Renal cortex interstitium (tissue), 11 donors: ENCODE results near the gene ETF1. TPM values are rescaled to one million over a fixed set of nuclear protein-coding genes. Genes with fewer than 3 reads are reported as not detected.
A peak's percentile ranks its signal among the peaks of the same experiment; 100 is the strongest.
"Not testable (repeated sequence)": the region's sequence is repeated elsewhere in the genome, so short reads cannot be mapped to it uniquely, and the experiment has no call there.

ENCODE experiments used
- DNase-seq, 11 donors: peaks; one replicate each; pipeline ENCODE4 v3.0.0-alpha.2; 2013; ENCODE audit warnings: low read depth in 9 of 11, low spot score in 4 of 11; ENCODE audit errors: extremely low read depth in 1 of 11
- polyA plus RNA-seq, 3 donors: library from polyadenylated mRNA; unstranded; fragments of 120-200 nt; gene quantifications; one replicate each; pipeline ENCODE4 v1.2.1, GENCODE V29; 2013; ENCODE audit not compliant: insufficient read length in 3 of 3

The ETF1 gene
- polyA plus RNA-seq, 3 donors, result 73.9 to 83.7 (median 77.1) TPM

GRCh38 chr5:138503487-138504270, 39.4 kb downstream of the ETF1 start:
- peak in 9 of 11 donors; percentile 38 to 68 (median 51) for DNase-seq

GRCh38 chr5:138502521-138502920, 40.5 kb downstream of the ETF1 start:
- DNase-seq, result no peak

- no peak for DNase-seq
Measured at GRCh38 chr5:138502121-138502520, 40.9 kb downstream of the ETF1 start.

DNA sequence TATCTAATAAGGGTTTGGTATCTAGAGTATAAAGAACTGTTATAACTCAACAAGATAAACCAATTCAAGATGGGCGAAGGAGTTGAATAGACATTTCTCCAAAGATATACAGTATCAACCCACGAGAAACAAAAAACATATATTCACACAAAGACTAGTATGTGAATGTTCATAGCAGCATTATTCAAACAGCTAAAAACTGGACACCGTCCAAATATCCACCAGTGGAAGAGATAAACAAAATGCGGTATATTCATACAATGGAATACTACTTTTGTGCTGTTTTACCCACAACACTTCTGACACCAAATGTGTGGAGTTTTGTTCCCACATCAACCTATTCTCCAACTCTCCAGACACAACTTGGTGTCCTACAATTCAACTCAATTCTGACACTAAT, 44.7 kb downstream of the ETF1 start:
- no peak for DNase-seq

GRCh38 chr5:138495351-138495750, 47.7 kb downstream of the ETF1 start:
- no peak for DNase-seq

DNA sequence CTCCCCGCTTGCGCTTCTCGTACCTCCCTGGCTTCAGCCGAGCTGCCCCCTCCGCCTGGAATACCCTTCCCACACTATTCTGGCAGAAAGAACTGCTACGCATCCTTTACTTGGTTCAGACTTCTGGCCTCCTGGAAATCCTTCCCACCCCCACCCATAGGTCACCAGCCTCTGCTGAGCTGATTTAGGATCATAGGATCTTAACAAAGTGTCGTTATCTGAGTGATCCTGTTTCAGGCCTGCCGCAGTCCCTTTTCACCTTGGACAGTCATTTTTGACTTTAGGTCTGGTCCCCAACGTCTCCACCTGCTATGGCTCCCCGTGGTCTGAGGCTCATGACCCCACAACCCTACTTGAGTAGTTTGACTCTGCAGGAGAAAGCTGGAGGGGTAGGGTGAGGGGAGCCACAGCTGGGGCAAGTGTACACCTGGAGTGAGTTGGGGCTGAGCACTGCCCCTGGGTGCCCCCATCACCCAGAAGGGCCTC, 50.4 kb downstream of the ETF1 start:
- no peak for DNase-seq

DNA sequence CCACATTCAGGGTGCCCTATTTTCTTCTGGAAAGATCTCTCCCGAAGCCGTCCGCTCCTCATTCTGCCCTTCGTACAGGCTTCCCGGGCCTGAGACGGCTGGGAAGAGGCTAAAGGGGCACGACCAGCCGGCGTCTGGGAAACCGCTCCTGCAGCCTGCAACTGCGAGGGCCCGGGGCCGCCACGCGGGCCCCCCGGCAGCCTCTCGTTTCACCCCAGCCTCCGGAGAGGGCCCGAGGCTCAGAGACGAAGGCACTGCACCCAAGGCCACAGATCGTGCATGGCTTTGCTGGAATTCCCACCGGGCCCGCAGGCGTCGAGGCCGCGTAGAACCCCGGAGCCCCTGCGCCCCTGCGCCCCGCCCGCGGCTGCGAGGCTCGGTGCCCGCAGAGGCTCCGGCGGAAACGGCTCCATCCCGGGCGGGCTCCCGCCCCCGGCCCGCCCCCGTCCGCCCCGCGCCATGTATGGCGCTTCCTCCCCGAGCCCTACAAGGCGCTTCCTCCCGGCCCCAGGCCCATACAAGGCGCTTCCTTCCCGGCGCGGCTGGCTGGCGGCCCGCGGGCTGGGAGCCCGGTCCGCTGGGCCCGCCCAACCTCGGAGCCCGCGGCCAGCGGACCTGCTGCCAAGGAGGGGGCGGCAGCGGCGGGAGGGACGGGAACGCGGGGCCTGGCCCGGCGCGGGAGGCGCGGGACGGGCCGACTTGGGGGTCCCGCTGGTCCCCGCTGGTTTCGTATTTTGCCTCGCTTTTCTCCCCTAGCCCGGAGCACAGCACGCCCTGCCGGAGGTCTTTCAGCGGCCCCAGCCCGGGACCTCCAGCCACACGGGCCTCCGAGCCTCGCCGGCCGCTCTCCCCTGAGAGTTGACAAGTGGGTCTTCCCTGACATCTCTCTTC, 51.1 kb downstream of the ETF1 start:
- peak in 9 of 11 donors; percentile 64 to 84 (median 80) for DNase-seq

GRCh38 chr5:138491284-138491648, 51.8 kb downstream of the ETF1 start:
- DNase-seq, result no peak

- no peak for DNase-seq
Measured at GRCh38 chr5:138490648-138491283, 52.3 kb downstream of the ETF1 start.

DNA sequence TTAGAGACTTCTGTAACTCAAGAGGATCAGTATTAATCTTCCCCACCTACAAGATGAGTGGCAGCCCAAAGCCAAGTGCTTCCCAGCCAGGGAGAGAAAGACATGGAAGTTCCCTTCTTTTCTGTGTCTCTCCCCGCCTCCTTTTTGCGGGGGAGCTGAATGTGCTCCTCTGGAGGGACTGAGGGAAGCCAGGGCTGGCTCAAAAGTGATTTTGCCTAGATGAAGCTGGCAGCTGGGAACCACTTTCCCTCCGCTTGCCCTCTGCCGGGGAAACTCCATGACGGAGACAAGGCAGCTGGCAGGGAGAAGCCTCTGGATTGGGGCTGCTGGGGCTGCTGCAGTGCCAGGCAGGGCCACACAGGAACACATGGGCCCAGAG, 53.4 kb downstream of the ETF1 start:
- no peak for DNase-seq

DNA sequence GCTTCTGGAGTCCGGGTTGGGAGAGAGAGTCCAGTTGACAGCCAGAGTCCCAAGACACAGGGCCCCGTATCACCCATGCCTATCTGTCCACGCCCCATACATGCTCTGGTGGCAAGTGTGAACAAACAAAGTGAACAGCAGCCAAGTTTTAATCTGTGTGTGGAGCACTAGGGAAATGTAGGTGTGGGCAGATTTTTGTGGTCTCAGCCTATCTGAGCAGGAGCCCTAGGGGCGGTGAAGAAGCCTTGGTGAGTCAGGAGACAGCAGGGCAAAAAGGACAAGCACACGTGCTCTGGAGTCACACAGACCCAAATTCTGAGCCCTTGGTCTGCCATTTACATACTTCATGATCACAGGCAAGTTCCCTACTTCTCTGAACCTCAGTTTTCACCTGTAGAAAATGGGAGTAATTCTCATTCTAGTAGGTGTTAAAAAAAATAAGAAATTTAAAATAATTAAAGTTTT, 54.5 kb downstream of the ETF1 start:
- no peak for DNase-seq

DNA sequence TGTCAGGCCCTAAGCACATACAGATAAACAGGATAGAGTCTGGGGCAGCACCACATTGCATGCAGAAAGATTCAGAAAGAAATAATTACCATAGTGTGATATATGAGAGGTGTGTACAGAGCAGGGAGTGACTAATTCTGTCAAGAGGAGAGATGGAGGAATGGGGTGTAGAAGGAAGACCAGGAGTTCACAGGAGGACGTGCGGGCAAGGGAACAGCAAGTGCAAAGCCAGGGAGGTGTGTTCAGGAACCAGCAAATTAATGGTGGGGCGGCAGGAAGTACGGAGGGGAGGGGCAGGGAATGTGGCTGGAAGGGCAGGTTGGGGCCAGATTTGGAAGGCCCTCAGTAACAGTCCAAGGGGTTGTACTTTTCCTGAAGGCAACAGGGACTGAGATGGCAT, 60.4 kb downstream of the ETF1 start:
- DNase-seq, result no peak

DNA sequence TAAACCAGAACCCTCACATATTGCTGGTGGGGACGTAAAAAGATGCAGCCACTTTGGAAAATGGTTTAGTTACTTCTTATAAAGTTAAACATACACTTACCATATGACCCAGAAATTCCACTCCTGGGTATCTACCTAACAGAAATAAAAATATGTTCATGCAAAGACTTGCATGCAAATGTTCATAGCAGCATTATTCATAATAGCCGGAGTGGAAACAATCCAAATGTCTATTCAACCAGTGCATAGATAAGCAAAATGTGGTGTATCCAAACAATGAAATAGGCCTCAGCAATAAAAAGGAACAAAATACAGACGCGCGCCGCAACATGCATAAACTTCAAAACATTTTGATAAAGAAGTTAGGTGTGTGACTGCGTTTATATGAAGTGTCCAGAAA, 66.1 kb downstream of the ETF1 start:
- no peak for DNase-seq

GRCh38 chr5:138473151-138473550, 69.9 kb downstream of the ETF1 start:
- not testable (repeated sequence) for DNase-seq

GRCh38 chr5:138472353-138472752, 70.7 kb downstream of the ETF1 start:
- DNase-seq, result no peak

DNA sequence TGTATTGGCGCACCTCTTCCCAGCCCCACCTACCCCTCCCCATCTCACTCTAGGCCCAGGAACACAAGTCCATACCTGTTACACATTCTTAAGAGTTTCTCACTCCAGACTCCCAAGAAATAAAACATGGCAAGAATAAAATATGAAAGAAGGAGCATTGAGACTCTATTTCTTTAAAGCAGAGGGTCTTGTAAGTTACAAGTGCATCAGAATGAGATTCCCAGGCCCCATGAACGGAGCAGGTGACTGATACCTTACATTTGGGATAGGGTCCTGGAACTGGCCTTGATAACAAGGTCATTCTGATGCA, 72.0 kb downstream of the ETF1 start:
- DNase-seq, result no peak

GRCh38 chr5:138470322-138471051, 72.5 kb downstream of the ETF1 start:
- peak in 1 of 11 donors; percentile 46 for DNase-seq

DNA sequence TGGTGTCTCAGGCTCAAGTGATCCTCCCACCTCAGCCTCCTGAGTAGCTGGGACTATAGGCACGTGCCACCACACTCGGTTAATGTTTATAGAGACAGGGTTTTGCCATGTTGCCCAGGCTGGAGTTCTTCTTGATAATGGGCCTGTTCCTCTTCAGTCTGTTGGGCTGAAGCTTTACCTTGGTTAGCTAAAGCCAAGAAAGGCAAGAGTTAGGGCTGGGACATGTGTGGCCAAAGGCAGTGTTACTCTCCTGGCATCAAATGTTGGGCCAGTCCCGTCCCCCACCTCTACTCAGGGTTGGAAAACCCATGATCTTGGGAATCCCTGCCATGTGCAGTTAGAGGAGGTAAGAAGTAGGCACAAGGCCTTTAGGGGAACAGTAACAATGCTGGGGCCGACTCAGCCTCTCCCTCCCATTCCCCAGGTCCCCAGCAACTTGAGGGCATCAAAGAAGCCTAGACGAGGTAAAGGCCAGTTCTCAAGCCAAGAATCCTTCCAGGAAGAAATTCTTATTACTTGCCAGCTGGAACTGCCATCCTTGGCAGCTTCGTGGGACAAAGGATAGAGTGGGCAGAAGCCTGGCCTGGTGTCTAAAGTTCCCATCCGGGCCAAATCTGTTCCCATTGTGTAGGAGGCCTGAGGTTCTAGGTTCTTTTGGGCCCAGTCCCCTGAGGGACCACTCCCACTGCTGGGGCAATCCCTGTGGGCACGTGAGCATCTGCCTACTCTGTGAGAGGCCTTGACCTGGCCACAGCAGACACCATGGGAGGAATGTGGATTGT, 73.3 kb downstream of the ETF1 start:
- peak in 2 of 11 donors; percentile 47 to 71 for DNase-seq
